HepG2 (cell line): Measurements from ENCODE around the gene VCP. TPM values are rescaled to one million over a fixed set of nuclear protein-coding genes. Genes with fewer than 3 reads are reported as not detected.

Experiments used
- ARNTL ChIP-seq: sonication (generic); formaldehyde crosslinking; IDR thresholded peaks from 2 replicates; pipeline ENCODE4 v1.4.0; 2020; ENCODE audit warnings: mild to moderate bottlenecking, missing genetic modification reagents
- E2F5 ChIP-seq: sonication (generic); formaldehyde crosslinking; conservative IDR thresholded peaks from 2 replicates; pipeline ENCODE4 v1.4.0; 2020; ENCODE audit warnings: missing genetic modification reagents
- HOXD1 ChIP-seq: sonication (generic); formaldehyde crosslinking; IDR thresholded peaks from 2 replicates; pipeline ENCODE4 v1.5.0; 2020; ENCODE audit warnings: missing genetic modification reagents
- IKZF1 ChIP-seq: fragments of 450-650 bp; IDR thresholded peaks from 2 replicates; pipeline ENCODE4 v1.7.1; 2016
- PLRG1 ChIP-seq: fragments of 450-650 bp; conservative IDR thresholded peaks from 2 replicates; pipeline ENCODE4 v1.6.1; 2016
- SMARCC2 ChIP-seq: fragments of 450-650 bp; IDR thresholded peaks from 2 replicates; pipeline ENCODE4 v1.6.1; 2017; ENCODE audit warnings: antibody characterized with exemption, mild to moderate bottlenecking
- SRSF1 ChIP-seq: fragments of 200-400 bp; formaldehyde crosslinking; optimal IDR thresholded peaks from 2 replicates; pipeline ENCODE3; 2017; ENCODE audit warnings: mild to moderate bottlenecking, low read depth, low read length, moderate library complexity
- THAP7 ChIP-seq: sonication (generic); formaldehyde crosslinking; IDR thresholded peaks from 2 replicates; pipeline ENCODE4 v1.8.1; 2023; ENCODE audit warnings: mild to moderate bottlenecking, missing genetic modification reagents
- YEATS4 ChIP-seq: sonication (generic); formaldehyde crosslinking; IDR thresholded peaks from 2 replicates; pipeline ENCODE4 v1.4.0; 2020; ENCODE audit warnings: missing genetic modification reagents, borderline replicate concordance
- ZBTB49 ChIP-seq: sonication (generic); formaldehyde crosslinking; IDR thresholded peaks from 2 replicates; pipeline ENCODE4 v1.4.0; 2020; ENCODE audit warnings: missing genetic modification reagents, borderline replicate concordance
- ZBTB8A ChIP-seq: sonication (generic); formaldehyde crosslinking; IDR thresholded peaks from 2 replicates; pipeline ENCODE4 v1.4.0; 2020; ENCODE audit warnings: mild to moderate bottlenecking, low read depth, missing genetic modification reagents, borderline replicate concordance
- ZMYM4 ChIP-seq: sonication (generic); formaldehyde crosslinking; IDR thresholded peaks from 2 replicates; pipeline ENCODE4 v1.8.1; 2023; ENCODE audit warnings: mild to moderate bottlenecking, missing genetic modification reagents
- ZNF121 ChIP-seq: sonication (generic); formaldehyde crosslinking; IDR thresholded peaks from 2 replicates; pipeline ENCODE4 v1.5.0; 2020; ENCODE audit warnings: mild to moderate bottlenecking, missing genetic modification reagents
- ZNF18 ChIP-seq: sonication (generic); formaldehyde crosslinking; IDR thresholded peaks from 2 replicates; pipeline ENCODE4 v1.8.0; 2022; ENCODE audit warnings: mild to moderate bottlenecking, missing genetic modification reagents; ENCODE audit not compliant: insufficient replicate concordance
- ZNF317 ChIP-seq: sonication (generic); formaldehyde crosslinking; IDR thresholded peaks from 2 replicates; pipeline ENCODE4 v1.5.0; 2020; ENCODE audit warnings: mild to moderate bottlenecking, missing genetic modification reagents
- ZNF646 ChIP-seq: sonication (generic); formaldehyde crosslinking; IDR thresholded peaks from 2 replicates; pipeline ENCODE4 v1.9.0; 2021; ENCODE audit warnings: mild to moderate bottlenecking, missing genetic modification reagents
- polyA plus RNA-seq, 8 experiments: library from polyadenylated mRNA; depleted of rRNA in 3 of 8; stranded (reverse) in 7 of 8; unstranded in 1 of 8; fragments of >200 nt; fragmentation: Illumina TruSeq in 4 of 8; extraction: Trizol in 4 of 8; gene quantifications; 2 replicates each; pipeline versions ENCODE4 v1.2.1 to v1.2.3, GENCODE V29; 2011 to 2016; ENCODE audit warnings: low read depth in 4 of 8, missing spikeins in 1 of 8, mixed read lengths in 1 of 8; ENCODE audit not compliant: insufficient read depth in 1 of 8
- total RNA-seq, 5 experiments: library from RNA; depleted of rRNA; stranded (reverse); fragments of >200 nt; fragmentation: Illumina TruSeq; extraction: Trizol; gene quantifications; 2 replicates each; pipeline ENCODE4 v1.2.3, GENCODE V29; 2016; ENCODE audit warnings: low read depth in 1 of 5

The VCP gene
- total and polyA plus RNA-seq, 2 of the 13 experiments (the other 11 are each of a cell fraction or from before 2014, with no cell fraction given), result 143 to 391 TPM

- TF ChIP-seq E2F5 (no peak), ZMYM4 (peak; percentile 48; the same call in 1 of the 2 replicates), SMARCC2 (no peak), HOXD1 (CRISPR knock-in tag) (no peak), ZNF317 (CRISPR knock-in tag) (0 out of 2 replicates have a peak, but pooled peaks have one; percentile 5), YEATS4 (CRISPR knock-in tag) (no peak), IKZF1 (no peak), ZBTB8A (no peak), ZBTB49 (CRISPR knock-in tag) (no peak), ZNF18 (CRISPR knock-in tag) (peak; percentile 43), ZNF121 (CRISPR knock-in tag) (no peak), THAP7 (0 out of 2 replicates have a peak, but pooled peaks have one; percentile 76), ZNF646 (no peak), SRSF1 (no peak), PLRG1 (no peak), ARNTL (CRISPR knock-in tag) (peak; percentile 95)
These were observed 43.5 kb upstream of the VCP start, which contains the start of gene ATOSB (continued) for GRCh38 chr9:35115680-35116538.
